K562 (cell line): ENCODE results near the gene USP20. TPM values are rescaled to one million over a fixed set of nuclear protein-coding genes. Genes with fewer than 3 reads are reported as not detected.

ENCODE experiments used
- ATAC-seq: fragments of 200-7000 bp; cut with Tn5 transposase; 3 replicates; pipeline ENCODE4 v1.9.1; 2020; ENCODE audit warnings: moderate library complexity
- BruUV-seq: library from RNA; stranded (reverse); fragments of 400-500 nt; replicated peaks from 2 replicates; lab custom pipeline; 2021; lab: Mats Ljungman, UMichigan
- CTCF ChIA-PET: fragments of 300-600 bp; formaldehyde crosslinking; extraction: SDS; loops from one replicate; lab custom pipeline; 2021; ENCODE audit warnings: low intra/inter-chr PET ratio; lab: Yijun Ruan, JAX
- POLR2A ChIA-PET: fragments of 300-600, 350-650 bp; sonication (Branson Sonifier 250); formaldehyde crosslinking; extraction: SDS; loops from one replicate; lab custom pipeline; 2021; ENCODE audit warnings: antibody characterized with exemption, inconsistent platforms; lab: Yijun Ruan, JAX
- DNase-seq, 4 experiments: peaks; one replicate each; pipeline versions ENCODE4 v3.0.0 to v3.0.0-alpha.2; 2011 to 2018; ENCODE audit warnings: low spot score in 3 of 4, mixed read lengths in 3 of 4; ENCODE audit errors: extremely low read depth in 1 of 4
- FAIRE-seq: peaks from 2 replicates; lab custom pipeline; 2011; peaks lifted over from hg19 to GRCh38; lab: Jason Lieb, UNC
- H2AFZ ChIP-seq: 2 replicates; pipeline ENCODE4 v1.6.0; 2011; ENCODE audit warnings: low read depth, low read length, control low read depth, inconsistent platforms
- H3K27ac ChIP-seq: fragments of 200-600 bp; 3 replicates; pipeline ENCODE4 v1.8.0; 2011; ENCODE audit warnings: low read depth, mild to moderate bottlenecking, control low read depth, inconsistent platforms, low read length, moderate library complexity, mixed read lengths; ENCODE audit errors: extremely low read depth
- H3K27me3 ChIP-seq, 2 experiments: fragments of 300-600 bp in 1 of 2; 2 replicates in 1 of 2; 3 replicates in 1 of 2; pipeline versions ENCODE4 v1.6.0 to v1.8.0; 2011; ENCODE audit warnings: inconsistent platforms in 2 of 2, low read length in 2 of 2, mild to moderate bottlenecking in 1 of 2, mixed read lengths in 1 of 2, moderate library complexity in 1 of 2; ENCODE audit not compliant: control insufficient read depth in 2 of 2, insufficient read depth in 2 of 2
- H3K36me3 ChIP-seq: fragments of 300-600 bp; 3 replicates; pipeline ENCODE4 v1.8.0; 2011; ENCODE audit warnings: mild to moderate bottlenecking, low read length, inconsistent platforms; ENCODE audit not compliant: control insufficient read depth, insufficient read depth
- H3K4me1 ChIP-seq, 2 experiments: fragments of 200-600 bp in 1 of 2; replicated peaks in 1 of 2; 2 replicates in 1 of 2; 3 replicates in 1 of 2; pipeline versions ENCODE4 v1.5.1 to v1.8.0; 2011; ENCODE audit warnings: inconsistent platforms in 2 of 2, low read length in 2 of 2, mild to moderate bottlenecking in 1 of 2, mixed read lengths in 1 of 2, moderate library complexity in 1 of 2; ENCODE audit not compliant: control insufficient read depth in 2 of 2, insufficient read depth in 2 of 2
- H3K4me2 ChIP-seq: 2 replicates; pipeline ENCODE4 v1.6.1; 2011; ENCODE audit warnings: low read length, control low read depth, inconsistent platforms, mixed read lengths; ENCODE audit not compliant: insufficient read depth
- H3K4me3 ChIP-seq: fragments of 200-600 bp; sonication (generic), shearing (Covaris generic); 2 replicates; pipeline ENCODE4 v1.5.1; 2016; ENCODE audit warnings: control low read depth, inconsistent platforms
- H3K79me2 ChIP-seq: fragments of 200-600 bp; 3 replicates; pipeline ENCODE4 v1.8.0; 2011; ENCODE audit warnings: low read length, inconsistent platforms; ENCODE audit not compliant: control insufficient read depth, insufficient read depth
- H3K9ac ChIP-seq, 2 experiments: 2 replicates each; pipeline versions ENCODE4 v1.6.0 to v1.6.1; 2011; ENCODE audit warnings: low read depth in 2 of 2, low read length in 2 of 2, control low read depth in 1 of 2, inconsistent platforms in 1 of 2, mild to moderate bottlenecking in 1 of 2, mixed read lengths in 1 of 2; ENCODE audit not compliant: insufficient read depth in 1 of 2
- H3K9me1 ChIP-seq: one replicate; pipeline ENCODE4 v1.6.0; 2011; ENCODE audit warnings: inconsistent platforms, mild to moderate bottlenecking, low read length, moderate library complexity; ENCODE audit not compliant: control insufficient read depth, insufficient read depth
- H3K9me3 ChIP-seq: replicated peaks from 2 replicates; pipeline ENCODE4 v1.5.1; 2011; ENCODE audit warnings: low read depth, low read length, inconsistent platforms; ENCODE audit not compliant: control insufficient read depth, insufficient read depth
- H4K20me1 ChIP-seq: replicated peaks from 2 replicates; pipeline ENCODE4 v1.6.1; 2011; ENCODE audit warnings: low read length, inconsistent platforms, mixed read lengths; ENCODE audit not compliant: control insufficient read depth, insufficient read depth
- ATF7 ChIP-seq: fragments of 450-650 bp; IDR thresholded peaks from 2 replicates; pipeline ENCODE4 v1.7.1; 2014; ENCODE audit warnings: mild to moderate bottlenecking, moderate library complexity
- BCOR ChIP-seq: fragments of 450-650 bp; IDR thresholded peaks from 2 replicates; pipeline ENCODE4 v1.6.1; 2016
- DPF2 ChIP-seq: fragments of 450-650 bp; IDR thresholded peaks from 2 replicates; pipeline ENCODE4 v1.6.1; 2016
- HDAC3 ChIP-seq: fragments of 450-650 bp; IDR thresholded peaks from 2 replicates; pipeline ENCODE4 v1.6.1; 2018; ENCODE audit warnings: borderline replicate concordance, mild to moderate bottlenecking, moderate library complexity; ENCODE audit not compliant: partially characterized antibody
- HMGN3 ChIP-seq: IDR thresholded peaks from 2 replicates; pipeline ENCODE4 v1.6.1; 2011; ENCODE audit warnings: borderline replicate concordance, low read depth, mild to moderate bottlenecking, mixed read lengths, low read length; ENCODE audit not compliant: insufficient read length; ENCODE audit errors: extremely low read depth
- MCM5 ChIP-seq: fragments of 450-650 bp; IDR thresholded peaks from 2 replicates; pipeline ENCODE4 v1.6.1; 2016; ENCODE audit warnings: low read depth
- POLR2G ChIP-seq: fragments of 200-400 bp; formaldehyde crosslinking; IDR thresholded peaks from 2 replicates; pipeline ENCODE4 v1.6.1; 2017; ENCODE audit warnings: low read depth, mild to moderate bottlenecking, antibody characterized with exemption, low read length, moderate library complexity
- RBFOX2 ChIP-seq: fragments of 200-400 bp; formaldehyde crosslinking; IDR thresholded peaks from 2 replicates; pipeline ENCODE4 v1.6.1; 2017; ENCODE audit warnings: low read depth, mild to moderate bottlenecking, low read length, moderate library complexity
- STAG1 ChIP-seq: sonication (generic); formaldehyde crosslinking; IDR thresholded peaks from 2 replicates; pipeline ENCODE4 v1.5.0; 2020; ENCODE audit warnings: missing genetic modification reagents, borderline replicate concordance
- WGBS: fragments of 100-300 bp; shearing (Covaris generic); methylation state at CpG from one replicate; pipeline ENCODE4 v1.1.6; 2016; ENCODE audit warnings: low coverage, mixed read lengths; ENCODE audit not compliant: insufficient coverage; ENCODE audit errors: missing lambda C conversion rate; 5-methylcytosine and 5-hydroxymethylcytosine counted together
- in situ Hi-C: fragments of 300-500 bp; cut with MboI; formaldehyde crosslinking; loops from 4 replicates; pipeline ENCODE4 v1.15.0; 2018; ENCODE audit warnings: inconsistent platforms, mixed read lengths
- intact Hi-C: fragments of 100-400 bp; cut with micrococcal nuclease; formaldehyde crosslinking; loops from 2 replicates; pipeline ENCODE4 v1.14.2; 2022
- polyA plus RNA-seq, 8 experiments: library from polyadenylated mRNA; depleted of rRNA in 4 of 8; stranded (reverse) in 5 of 8; unstranded in 3 of 8; fragments of >200 nt; fragmentation: Nextera tagmentation in 2 of 8; fragmentation: Illumina TruSeq in 1 of 8; extraction: Ambion mirVana in 2 of 8; extraction: Trizol in 1 of 8; gene quantifications; 2 replicates each; pipeline versions ENCODE4 v1.2.1 to v1.2.3, GENCODE V29; 2011 to 2014; ENCODE audit warnings: inconsistent platforms in 1 of 8, missing spikeins in 1 of 8
- total RNA-seq, 7 experiments: library from RNA; depleted of rRNA in 6 of 7; stranded (reverse); fragments of >200 nt in 6 of 7; fragmentation: Illumina TruSeq in 2 of 7; extraction: Trizol in 2 of 7; gene quantifications; 2 replicates each; pipeline versions ENCODE4 v1.2.1 to v1.2.3, GENCODE V29; 2011 to 2021; ENCODE audit warnings: low replicate concordance in 1 of 7
- TF ChIP-seq, protein P1 (sequence below): fragments of 450-650 bp; formaldehyde crosslinking; IDR thresholded peaks from 2 replicates; pipeline ENCODE4 v1.4.0; 2020; ENCODE audit warnings: mild to moderate bottlenecking, mixed read lengths

The USP20 gene
- total and polyA plus RNA-seq, 9 of the 15 experiments (the other 6 are each of a cell fraction or from before 2014, with no cell fraction given): 1.9 to 136 (median 49.1) TPM

GRCh38 chr9:129868872-129869486 lies 33.7 kb downstream of the USP20 start:
- POLR2A ChIA-PET: interaction anchor here (0.7 to 3.7 kb wide), 5 partner anchors 10 to 30 kb away, joined by 3 to 30 read pairs (median 5); no protein-coding TSS in a partner anchor
- Histone ChIP-seq H4K20me1 (no peaks in the 10 kb centered on the region), H3K27me3 (no peaks in the 10 kb centered on the region), H3K4me2 (no peak overlapping the region), H3K4me3 (no peak overlapping the region), H3K27ac (no peak overlapping the region), H3K4me1 (peaks cover 11 to 67% of the 10 kb centered on the region in 2 experiments), H3K36me3 (peaks cover 91% of the 10 kb centered on the region), H3K9me1 (peaks cover 4% of the 10 kb centered on the region), H3K79me2 (peaks cover 3% of the 10 kb centered on the region; the same call in 2 of the 3 replicates), H3K9me3 (no peaks in the 10 kb centered on the region), H2AFZ (no peak overlapping the region), H3K9ac (peak overlapping the region in 1 of 2 experiments; percentile 41; a peak in 2 of 4 replicates)
- CTCF ChIA-PET: no interaction called here
- in situ Hi-C loops: no loop called here
- DNase-seq (no peak), ATAC-seq (no peak), FAIRE-seq (no peak)
- TF ChIP-seq DPF2 (no peak), MCM5 (no peak), BCOR (no peak), STAG1 (CRISPR knock-in tag) (no peak), HMGN3 (peak; percentile 4), HDAC3 (no peak), ATF7 (no peak), POLR2G (peak; percentile 70), RBFOX2 (peak; percentile 55)
- TF ChIP-seq, protein P1, sequence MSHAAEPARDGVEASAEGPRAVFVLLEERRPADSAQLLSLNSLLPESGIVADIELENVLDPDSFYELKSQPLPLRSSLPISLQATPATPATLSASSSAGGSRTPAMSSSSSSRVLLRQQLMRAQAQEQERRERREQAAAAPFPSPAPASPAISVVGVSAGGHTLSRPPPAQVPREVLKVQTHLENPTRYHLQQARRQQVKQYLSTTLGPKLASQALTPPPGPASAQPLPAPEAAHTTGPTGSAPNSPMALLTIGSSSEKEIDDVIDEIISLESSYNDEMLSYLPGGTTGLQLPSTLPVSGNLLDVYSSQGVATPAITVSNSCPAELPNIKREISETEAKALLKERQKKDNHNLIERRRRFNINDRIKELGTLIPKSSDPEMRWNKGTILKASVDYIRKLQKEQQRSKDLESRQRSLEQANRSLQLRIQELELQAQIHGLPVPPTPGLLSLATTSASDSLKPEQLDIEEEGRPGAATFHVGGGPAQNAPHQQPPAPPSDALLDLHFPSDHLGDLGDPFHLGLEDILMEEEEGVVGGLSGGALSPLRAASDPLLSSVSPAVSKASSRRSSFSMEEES (CRISPR knock-in tag): peak; percentile 83
- intact Hi-C loops: no loop called here
- no TSS peak for BruUV-seq
- WGBS: 93% methylated on average over 28 of the region's 28 CpGs
